ENCODE data around the gene EFCAB12.

- TF ChIP-seq POLR2A (IDR thresholded peaks at IDR 0.05; ENCODE audit: low read depth, low read length) (no peak), CTCF (IDR thresholded peaks at IDR 0.05; ENCODE audit: extremely low read depth in 1 of 2, insufficient read depth in 1 of 2, low read depth in 1 of 2, low read length in 2 of 2) (no peak), POLR2AphosphoS5 (IDR thresholded peaks at IDR 0.05; ENCODE audit: insufficient read depth, low read depth, low read length) (no peak), MAX (IDR thresholded peaks at IDR 0.05; ENCODE audit: insufficient read depth, insufficient read length) (no peak), EZH2 (IDR thresholded peaks at IDR 0.05; ENCODE audit: borderline replicate concordance, low read depth, low read length, severe bottlenecking) (no peak), MYC (IDR thresholded peaks at IDR 0.05; ENCODE audit: low read depth, low read length) (no peak), JUN (IDR thresholded peaks at IDR 0.05; ENCODE audit: borderline replicate concordance, insufficient read depth, insufficient read length, low read depth) (no peak)
Observed at GRCh38 chr3:129463094-129463493, 34.7 kb upstream of the EFCAB12 start.

Measured in endothelial cell of umbilical vein (primary cell).